Transverse colon (tissue), 3 donors: ENCODE data around the gene UBL5.

Experiments
- EP300 ChIP-seq: sonication (generic); formaldehyde crosslinking; IDR thresholded peaks from one replicate; pipeline ENCODE4 v1.6.1; 2017; ENCODE audit warnings: antibody characterized with exemption, low read depth
- TF ChIP-seq, protein P1 (sequence below), 5 experiments: fragments of 200-600 bp in 3 of 5; fragments of 450-650 bp in 2 of 5; sonication (generic) in 3 of 5; IDR thresholded peaks; 1 replicate in 2 of 5; 2 replicates in 3 of 5; pipeline ENCODE4 v1.5.1; 2016 to 2017; ENCODE audit warnings: antibody characterized with exemption in 5 of 5, inconsistent platforms in 3 of 5, mild to moderate bottlenecking in 2 of 5, moderate library complexity in 1 of 5

- TF ChIP-seq, protein P1, sequence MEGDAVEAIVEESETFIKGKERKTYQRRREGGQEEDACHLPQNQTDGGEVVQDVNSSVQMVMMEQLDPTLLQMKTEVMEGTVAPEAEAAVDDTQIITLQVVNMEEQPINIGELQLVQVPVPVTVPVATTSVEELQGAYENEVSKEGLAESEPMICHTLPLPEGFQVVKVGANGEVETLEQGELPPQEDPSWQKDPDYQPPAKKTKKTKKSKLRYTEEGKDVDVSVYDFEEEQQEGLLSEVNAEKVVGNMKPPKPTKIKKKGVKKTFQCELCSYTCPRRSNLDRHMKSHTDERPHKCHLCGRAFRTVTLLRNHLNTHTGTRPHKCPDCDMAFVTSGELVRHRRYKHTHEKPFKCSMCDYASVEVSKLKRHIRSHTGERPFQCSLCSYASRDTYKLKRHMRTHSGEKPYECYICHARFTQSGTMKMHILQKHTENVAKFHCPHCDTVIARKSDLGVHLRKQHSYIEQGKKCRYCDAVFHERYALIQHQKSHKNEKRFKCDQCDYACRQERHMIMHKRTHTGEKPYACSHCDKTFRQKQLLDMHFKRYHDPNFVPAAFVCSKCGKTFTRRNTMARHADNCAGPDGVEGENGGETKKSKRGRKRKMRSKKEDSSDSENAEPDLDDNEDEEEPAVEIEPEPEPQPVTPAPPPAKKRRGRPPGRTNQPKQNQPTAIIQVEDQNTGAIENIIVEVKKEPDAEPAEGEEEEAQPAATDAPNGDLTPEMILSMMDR (IDR thresholded peaks at IDR 0.05) = no peak
- TF ChIP-seq EP300 = no peak
Observed at GRCh38 chr19:9786819-9787218, 40.9 kb upstream of the UBL5 start.
